IMR-90 (cell line): ENCODE results near the gene MYO1D. TPM values are rescaled to one million over a fixed set of nuclear protein-coding genes. Genes with fewer than 3 reads are reported as not detected.
"Not testable (repeated sequence)": the region's sequence is repeated elsewhere in the genome, so short reads cannot be mapped to it uniquely, and the experiment has no call there.

Experiments used
- ATAC-seq: fragments of 200-7000 bp; cut with Tn5 transposase; 2 replicates; pipeline ENCODE4 v1.9.1; 2020; ENCODE audit warnings: low read depth, mild to moderate bottlenecking, moderate library complexity
- BruUV-seq: library from RNA; stranded (reverse); fragments of 400-500 nt; replicated peaks from 2 replicates; lab custom pipeline; 2021; lab: Mats Ljungman, UMichigan
- CTCF ChIA-PET: fragments of 300-600 bp; formaldehyde crosslinking; extraction: SDS; loops from one replicate; lab custom pipeline; 2021; ENCODE audit warnings: antibody characterized with exemption; lab: Yijun Ruan, JAX
- POLR2A ChIA-PET: fragments of 300-600 bp; sonication (Branson Sonifier 250); formaldehyde crosslinking; loops from one replicate; lab custom pipeline; 2022; ENCODE audit warnings: antibody characterized with exemption; ENCODE audit not compliant: unreplicated experiment; lab: Charles Lee
- DNase-seq: peaks from one replicate; pipeline ENCODE4 v3.0.0; 2013
- H2AFZ ChIP-seq: replicated peaks from 2 replicates; pipeline ENCODE3; 2013; ENCODE audit warnings: low read length, mild to moderate bottlenecking; ENCODE audit not compliant: poor library complexity
- H2AK5ac ChIP-seq: 2 replicates; pipeline ENCODE4 v1.6.1; 2013; ENCODE audit warnings: low read depth, low read length, inconsistent platforms
- H2AK9ac ChIP-seq: replicated peaks from 2 replicates; pipeline ENCODE3; 2013; ENCODE audit warnings: mild to moderate bottlenecking, low read depth, low read length, moderate library complexity; ENCODE audit not compliant: poor library complexity
- H2BK120ac ChIP-seq: 2 replicates; pipeline ENCODE4 v1.6.1; 2013; ENCODE audit warnings: low read depth, low read length, inconsistent platforms
- H2BK15ac ChIP-seq: 3 replicates; pipeline ENCODE4 v1.6.1; 2013; ENCODE audit warnings: low read depth, low read length, inconsistent platforms
- H2BK20ac ChIP-seq: 2 replicates; pipeline ENCODE4 v1.6.1; 2013; ENCODE audit warnings: low read depth, mild to moderate bottlenecking, inconsistent platforms, low read length, moderate library complexity
- H2BK5ac ChIP-seq: 2 replicates; pipeline ENCODE4 v1.6.1; 2013; ENCODE audit warnings: mild to moderate bottlenecking, low read depth, low read length, inconsistent platforms; ENCODE audit not compliant: poor library complexity, severe bottlenecking
- H3K14ac ChIP-seq: replicated peaks from 2 replicates; pipeline ENCODE4 v1.6.1; 2013; ENCODE audit warnings: low read depth, low read length, inconsistent platforms
- H3K18ac ChIP-seq: 2 replicates; pipeline ENCODE4 v1.6.1; 2013; ENCODE audit warnings: low read depth, low read length, control low read depth
- H3K23ac ChIP-seq: 2 replicates; pipeline ENCODE4 v1.6.1; 2013; ENCODE audit warnings: low read depth, low read length, inconsistent platforms
- H3K27ac ChIP-seq: 2 replicates; pipeline ENCODE4 v1.5.1; 2013; ENCODE audit warnings: mild to moderate bottlenecking, control low read depth, low read length; ENCODE audit not compliant: insufficient read depth
- H3K27me3 ChIP-seq: 2 replicates; pipeline ENCODE4 v1.6.1; 2013; ENCODE audit warnings: low read length; ENCODE audit not compliant: control insufficient read depth, insufficient read depth
- H3K36me3 ChIP-seq: 2 replicates; pipeline ENCODE4 v1.6.1; 2013; ENCODE audit warnings: low read length, mixed read lengths; ENCODE audit not compliant: control insufficient read depth, insufficient read depth
- H3K4ac ChIP-seq: 2 replicates; pipeline ENCODE4 v1.6.1; 2013; ENCODE audit warnings: low read depth, low read length, inconsistent platforms
- H3K4me1 ChIP-seq: 2 replicates; pipeline ENCODE4 v1.6.1; 2013; ENCODE audit warnings: low read length, mixed read lengths; ENCODE audit not compliant: control insufficient read depth, insufficient read depth
- H3K4me2 ChIP-seq: 2 replicates; pipeline ENCODE4 v1.6.1; 2013; ENCODE audit warnings: low read depth, mild to moderate bottlenecking, control low read depth, low read length, moderate library complexity
- H3K4me3 ChIP-seq: 2 replicates; pipeline ENCODE4 v1.5.1; 2013; ENCODE audit warnings: low read depth, mild to moderate bottlenecking, control low read depth, low read length, moderate library complexity; ENCODE audit not compliant: insufficient read depth
- H3K56ac ChIP-seq: 2 replicates; pipeline ENCODE4 v1.6.1; 2013; ENCODE audit warnings: low read length, inconsistent platforms; ENCODE audit not compliant: insufficient read depth; ENCODE audit errors: extremely low read depth
- H3K79me1 ChIP-seq, 2 experiments: 2 replicates each; pipeline ENCODE4 v1.6.1; 2013; ENCODE audit warnings: low read length in 2 of 2, inconsistent platforms in 1 of 2, low read depth in 1 of 2
- H3K9ac ChIP-seq: 2 replicates; pipeline ENCODE4 v1.6.1; 2013; ENCODE audit warnings: low read depth, low read length, control low read depth
- H3K9me1 ChIP-seq: 2 replicates; pipeline ENCODE4 v1.6.1; 2013; ENCODE audit warnings: low read length, inconsistent platforms; ENCODE audit not compliant: insufficient read depth
- H3K9me3 ChIP-seq: 2 replicates; pipeline ENCODE4 v1.6.1; 2013; ENCODE audit warnings: low read length; ENCODE audit not compliant: control insufficient read depth, insufficient read depth
- H4K20me1 ChIP-seq: 2 replicates; pipeline ENCODE4 v1.6.1; 2013; ENCODE audit warnings: low read length, inconsistent platforms; ENCODE audit not compliant: insufficient read depth
- H4K5ac ChIP-seq: 2 replicates; pipeline ENCODE4 v1.6.1; 2013; ENCODE audit warnings: mild to moderate bottlenecking, low read depth, low read length, control low read depth
- H4K8ac ChIP-seq, 2 experiments: 2 replicates each; pipeline ENCODE4 v1.6.1; 2013; ENCODE audit warnings: low read depth in 2 of 2, low read length in 2 of 2, control low read depth in 1 of 2, inconsistent platforms in 1 of 2
- H4K91ac ChIP-seq: 2 replicates; pipeline ENCODE4 v1.6.1; 2013; ENCODE audit warnings: low read depth, low read length, inconsistent platforms; ENCODE audit not compliant: insufficient read depth
- RFX5 ChIP-seq: IDR thresholded peaks from 2 replicates; pipeline ENCODE4 v1.8.0; 2012; ENCODE audit warnings: low read depth, mild to moderate bottlenecking, low read length, moderate library complexity
- WGBS, 2 experiments: methylation state at CpG; one replicate each; pipeline versions ENCODE4 v1.1.5 to v1.1.7; 2013; ENCODE audit warnings: missing lambda C conversion rate in 2 of 2; ENCODE audit not compliant: insufficient read length in 1 of 2; ENCODE audit errors: extremely low coverage in 2 of 2; 5-methylcytosine and 5-hydroxymethylcytosine counted together
- dilution Hi-C: fragments of 300-500 bp; cut with HindIII; formaldehyde crosslinking; loops from one replicate; pipeline ENCODE4 v1.14.3; 2018; ENCODE audit warnings: low sequenced_read_pairs; ENCODE audit not compliant: unreplicated experiment
- in situ Hi-C: fragments of 300-500 bp; cut with MboI; formaldehyde crosslinking; loops from 3 replicates; pipeline ENCODE4 v1.14.3; 2019; ENCODE audit warnings: low sequenced_read_pairs, inconsistent platforms, mixed read lengths
- intact Hi-C: fragments of 100-400 bp; cut with micrococcal nuclease; formaldehyde crosslinking; loops from 2 replicates; pipeline ENCODE4 v1.10.0; 2022
- polyA plus RNA-seq, 3 experiments: library from polyadenylated mRNA; depleted of rRNA; stranded (reverse); fragments of >200 nt; gene quantifications; 2 replicates each; pipeline ENCODE4 v1.2.3, GENCODE V29; 2012; ENCODE audit warnings: low replicate concordance in 1 of 3
- total RNA-seq: library from RNA; depleted of rRNA; stranded (reverse); fragments of >200 nt; gene quantifications from 2 replicates; pipeline ENCODE4 v1.2.3, GENCODE V29; 2012

The MYO1D gene
- total and polyA plus RNA-seq, 2 of the 4 experiments (the other 2 are of a cell fraction), result 0.63 to 0.90 TPM

GRCh38 chr17:32739722-32740121, 137.2 kb downstream of the MYO1D start:
- no CpG with 5 or more reads among the region's 2 CpGs for whole genome bisulfite sequencing, 2 experiments
- ChIA-PET CTCF (no interaction called here), POLR2A (no interaction called here)
- Histone ChIP-seq H2BK5ac (no peak overlapping the region), H4K8ac (no peak overlapping the region), H4K91ac (no peak overlapping the region), H2AFZ (no peak overlapping the region), H3K56ac (no peak overlapping the region), H3K4me2 (no peak overlapping the region), H3K4me1 (no peaks in the 10 kb centered on the region), H3K27ac (no peak overlapping the region), H2BK120ac (no peak overlapping the region), H3K4ac (no peak overlapping the region), H3K79me1 (no peaks in the 10 kb centered on the region), H3K9me1 (no peaks in the 10 kb centered on the region), H2BK20ac (no peak overlapping the region), H3K9me3 (no peaks in the 10 kb centered on the region), H3K18ac (no peak overlapping the region), H3K23ac (no peak overlapping the region), H3K14ac (no peak overlapping the region), H4K20me1 (no peaks in the 10 kb centered on the region), H3K4me3 (no peak overlapping the region), H3K27me3 (no peaks in the 10 kb centered on the region), H3K9ac (no peak overlapping the region), H2AK9ac (no peak overlapping the region), H3K36me3 (no peaks in the 10 kb centered on the region), H2AK5ac (no peak overlapping the region), H2BK15ac (no peak overlapping the region), H4K5ac (no peak overlapping the region)
- intact Hi-C loops, result no loop called here
- ATAC-seq (no peak), DNase-seq (no peak)
- in situ Hi-C loops, result no loop called here
- TF ChIP-seq RFX5, result no peak
- dilution Hi-C loops, result no loop called here
- no TSS peak for BruUV-seq

GRCh38 chr17:32739151-32739550, 137.8 kb downstream of the MYO1D start:
- H2BK15ac ChIP-seq, H3K23ac ChIP-seq, POLR2A ChIA-PET, H2AFZ ChIP-seq, H3K79me1 ChIP-seq, dilution Hi-C loops, in situ Hi-C loops, H2AK5ac ChIP-seq, CTCF ChIA-PET, DNase-seq, H3K9me1 ChIP-seq, H3K4me1 ChIP-seq, H4K8ac ChIP-seq, intact Hi-C loops, H4K5ac ChIP-seq, H3K36me3 ChIP-seq, H4K91ac ChIP-seq, H3K4ac ChIP-seq, H2AK9ac ChIP-seq, H3K4me2 ChIP-seq, H3K9me3 ChIP-seq, BruUV-seq, H3K4me3 ChIP-seq, H2BK120ac ChIP-seq, H3K27ac ChIP-seq, ATAC-seq, H2BK20ac ChIP-seq, H3K56ac ChIP-seq, H4K20me1 ChIP-seq, H3K27me3 ChIP-seq, H3K14ac ChIP-seq, H3K18ac ChIP-seq, H3K9ac ChIP-seq, H2BK5ac ChIP-seq: not testable (repeated sequence)
- WGBS, 2 experiments, result no CpG with 5 or more reads among the region's 4 CpGs
